Stimulated activated CD8-positive, alpha-beta memory T cell treated with anti-CD3 and anti-CD28 coated beads, Interleukin-15, amount 100 ng/mL, for 1 hour (primary cell): ENCODE measurements around the gene TALDO1.
A peak's percentile ranks its signal among the peaks of the same experiment; 100 is the strongest.

Experiments used
- DNase-seq: peaks from one replicate; pipeline ENCODE4 v3.0.0-alpha.2; 2020; ENCODE audit warnings: low read depth

The TALDO1 gene

GRCh38 chr11:787084-787675 is 39.9 kb downstream of the TALDO1 start:
- DNase-seq: no peak

DNA sequence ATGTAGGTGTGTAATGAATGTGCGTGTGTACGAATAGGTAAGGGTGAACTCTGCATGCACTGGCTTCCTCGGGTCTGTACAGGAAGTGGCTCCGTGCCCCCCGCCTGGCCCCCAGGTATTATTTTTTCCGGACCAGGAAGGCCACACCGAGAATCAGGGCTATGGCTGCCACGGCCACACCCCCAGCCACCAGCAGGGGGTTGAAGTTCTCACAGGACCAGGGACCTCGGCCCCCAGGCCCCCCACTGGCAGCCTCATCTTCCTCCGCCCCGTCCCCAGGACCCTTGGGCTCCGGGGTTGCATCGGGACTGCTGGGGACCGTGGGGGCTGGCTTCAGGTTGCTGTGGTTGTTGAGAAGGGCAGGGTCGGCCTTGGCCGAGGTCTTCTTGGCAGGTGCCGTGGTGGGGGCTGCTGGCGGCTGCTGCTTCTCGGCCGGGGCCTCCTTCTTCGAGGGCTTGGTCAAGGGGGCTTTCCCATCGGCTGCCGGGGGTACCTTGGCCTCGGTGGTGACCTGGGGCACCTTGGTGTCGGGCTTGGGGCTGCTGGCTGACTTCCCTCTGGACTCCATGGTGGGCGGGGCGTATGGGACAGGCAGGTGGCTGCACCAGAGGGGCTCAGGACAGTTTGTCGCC is 40.9 kb downstream of the TALDO1 start:
- no peak for DNase-seq

DNA sequence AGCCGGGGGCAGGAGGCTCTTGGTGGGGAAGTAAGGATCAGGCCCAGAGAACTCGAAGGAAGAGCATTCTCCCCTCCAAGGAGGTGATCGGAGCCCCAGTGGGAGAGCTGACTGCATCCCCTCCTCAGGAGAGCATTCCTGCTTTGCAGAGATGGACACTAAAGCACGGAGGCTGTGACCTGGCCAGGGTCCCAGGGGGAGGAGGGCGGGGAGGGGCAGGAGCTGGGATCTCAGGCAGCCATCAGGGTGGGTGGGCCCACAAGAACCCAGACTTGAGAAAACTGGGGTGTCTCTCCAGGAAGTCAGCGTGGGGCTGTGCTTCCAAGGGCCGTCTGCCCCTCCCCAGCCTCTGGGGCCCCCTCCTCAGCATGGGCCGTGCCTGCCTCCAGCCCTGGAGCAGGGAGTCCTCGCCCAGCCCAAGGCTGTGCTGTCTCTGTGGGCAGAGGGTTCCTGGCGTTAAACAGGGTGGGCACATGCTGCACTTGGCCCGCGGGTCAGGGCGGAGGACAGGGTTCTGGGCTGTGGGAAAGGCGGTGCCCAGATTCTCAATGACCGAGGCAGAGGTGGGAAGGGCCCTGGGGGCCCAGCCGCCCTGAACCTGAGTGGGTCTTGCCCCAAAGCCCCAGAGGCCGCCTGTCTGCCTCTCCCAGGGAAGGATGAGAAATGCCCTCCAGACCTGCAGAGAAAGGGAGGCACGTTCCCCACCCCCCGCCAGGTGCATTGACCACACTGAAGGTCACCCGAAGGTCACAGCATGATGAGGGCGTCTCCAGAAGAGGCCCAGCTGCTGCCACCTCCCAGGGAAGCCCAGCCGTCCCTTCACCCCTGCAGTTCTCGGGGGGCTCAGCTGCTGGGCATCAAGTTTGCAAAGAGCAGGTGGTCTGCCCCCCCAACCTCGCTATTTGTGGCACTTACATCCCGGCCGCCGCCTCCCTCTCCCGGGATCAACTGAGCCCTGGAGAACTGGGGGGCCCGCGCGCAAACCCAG is 42.0 kb downstream of the TALDO1 start:
- DNase-seq: no peak

- DNase-seq: no peak
These were observed 42.7 kb downstream of the TALDO1 start, which contains the start of gene CEND1 for GRCh38 chr11:789943-790342. CEND1 (minus strand) TSS chr11:790090; CDS start chr11:788576, 1,514 bp downstream.

DNA sequence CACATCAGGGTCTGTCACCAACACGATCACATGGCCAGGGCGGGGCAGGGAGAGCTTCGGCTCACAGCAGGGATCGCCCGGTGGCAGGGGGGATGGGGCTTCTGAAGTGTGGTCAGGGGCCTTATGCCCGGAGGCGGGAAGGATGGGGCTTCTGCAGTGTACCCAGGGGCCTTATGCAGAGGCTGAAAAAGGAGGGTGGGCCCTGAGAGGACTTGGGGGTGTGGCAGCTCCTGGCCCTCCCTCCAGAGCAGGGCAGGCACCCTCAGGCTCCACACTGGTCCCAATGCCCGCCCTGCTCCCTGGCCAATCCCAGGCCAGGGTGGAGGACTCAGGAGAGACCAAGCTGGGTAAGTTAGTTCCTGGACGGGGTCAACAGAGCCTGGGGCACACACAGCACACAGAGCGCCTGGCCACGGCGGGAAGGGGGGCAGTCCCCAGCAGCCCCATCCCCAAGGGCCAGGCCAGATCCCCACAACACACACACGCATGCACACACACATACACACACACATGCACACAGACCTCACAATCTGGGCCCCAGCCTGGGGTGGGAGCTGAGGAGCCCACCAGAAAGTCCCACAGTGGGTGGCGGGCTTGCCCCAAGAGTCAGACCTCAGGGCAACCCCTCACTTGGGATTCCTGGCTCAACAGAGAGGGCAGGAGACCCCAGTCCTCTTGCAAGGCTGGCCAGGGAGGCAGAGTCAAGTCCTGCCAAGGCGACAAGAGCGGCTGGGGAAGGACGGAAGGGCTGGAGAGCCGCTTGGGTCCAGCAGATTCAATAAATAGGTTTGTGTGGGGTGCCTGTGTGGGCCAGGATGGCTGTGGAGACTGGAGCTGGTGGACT is 43.7 kb downstream of the TALDO1 start:
- no peak for DNase-seq

DNA sequence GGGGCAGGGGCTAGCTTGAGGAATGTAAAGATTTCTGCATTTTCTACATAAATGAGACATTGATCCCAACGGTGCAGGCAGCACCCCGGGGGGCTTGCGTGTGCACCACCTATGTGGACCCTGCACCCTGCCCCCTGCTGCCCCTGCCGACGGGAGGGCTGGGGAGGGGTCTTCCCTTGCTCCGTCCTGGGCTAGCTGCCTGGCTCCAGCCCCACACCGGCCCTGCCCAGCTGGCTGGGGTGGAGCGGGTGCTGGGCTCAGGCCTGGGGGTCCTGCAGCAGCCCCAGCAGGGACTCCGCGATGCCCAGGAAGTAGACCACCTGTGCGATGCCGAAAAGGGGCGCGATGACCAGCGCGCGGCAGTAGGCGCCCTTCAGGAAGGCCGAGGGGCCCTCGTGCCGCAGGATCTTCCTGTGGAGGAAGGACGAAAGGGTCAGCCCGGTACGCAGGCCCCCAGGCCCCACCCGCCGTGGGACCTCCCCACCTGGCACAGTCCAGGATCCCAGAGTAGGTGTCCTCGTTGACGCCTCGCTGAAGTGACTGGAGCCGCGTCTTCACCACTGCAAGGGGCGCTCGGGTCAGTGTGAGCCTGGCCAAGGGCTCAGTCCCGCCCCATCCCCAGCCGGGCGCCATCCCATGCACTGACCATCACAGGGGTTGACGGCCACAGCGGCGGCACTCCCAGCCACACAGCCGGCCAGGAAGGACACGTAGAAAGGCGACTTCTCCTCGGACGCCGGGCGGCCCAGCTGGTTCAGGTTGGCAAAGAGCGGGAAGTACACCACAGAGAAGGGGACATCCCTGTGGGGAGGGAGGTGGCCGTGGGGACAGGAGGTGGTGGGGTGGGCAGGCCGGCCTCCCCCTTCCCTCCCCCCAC is 44.6 kb downstream of the TALDO1 start:
- no peak for DNase-seq

- DNase-seq: no peak
These were observed 45.2 kb downstream of the TALDO1 start for GRCh38 chr11:792535-792821.

- DNase-seq: no peak
These were observed 45.6 kb downstream of the TALDO1 start for GRCh38 chr11:792873-793272.

- DNase-seq: no peak
These were observed 46.3 kb downstream of the TALDO1 start for GRCh38 chr11:793556-793955.

GRCh38 chr11:794013-794765 is 46.9 kb downstream of the TALDO1 start:
- DNase-seq: no peak

- DNase-seq: no peak
These were observed 47.7 kb downstream of the TALDO1 start for GRCh38 chr11:794766-795633.

DNA sequence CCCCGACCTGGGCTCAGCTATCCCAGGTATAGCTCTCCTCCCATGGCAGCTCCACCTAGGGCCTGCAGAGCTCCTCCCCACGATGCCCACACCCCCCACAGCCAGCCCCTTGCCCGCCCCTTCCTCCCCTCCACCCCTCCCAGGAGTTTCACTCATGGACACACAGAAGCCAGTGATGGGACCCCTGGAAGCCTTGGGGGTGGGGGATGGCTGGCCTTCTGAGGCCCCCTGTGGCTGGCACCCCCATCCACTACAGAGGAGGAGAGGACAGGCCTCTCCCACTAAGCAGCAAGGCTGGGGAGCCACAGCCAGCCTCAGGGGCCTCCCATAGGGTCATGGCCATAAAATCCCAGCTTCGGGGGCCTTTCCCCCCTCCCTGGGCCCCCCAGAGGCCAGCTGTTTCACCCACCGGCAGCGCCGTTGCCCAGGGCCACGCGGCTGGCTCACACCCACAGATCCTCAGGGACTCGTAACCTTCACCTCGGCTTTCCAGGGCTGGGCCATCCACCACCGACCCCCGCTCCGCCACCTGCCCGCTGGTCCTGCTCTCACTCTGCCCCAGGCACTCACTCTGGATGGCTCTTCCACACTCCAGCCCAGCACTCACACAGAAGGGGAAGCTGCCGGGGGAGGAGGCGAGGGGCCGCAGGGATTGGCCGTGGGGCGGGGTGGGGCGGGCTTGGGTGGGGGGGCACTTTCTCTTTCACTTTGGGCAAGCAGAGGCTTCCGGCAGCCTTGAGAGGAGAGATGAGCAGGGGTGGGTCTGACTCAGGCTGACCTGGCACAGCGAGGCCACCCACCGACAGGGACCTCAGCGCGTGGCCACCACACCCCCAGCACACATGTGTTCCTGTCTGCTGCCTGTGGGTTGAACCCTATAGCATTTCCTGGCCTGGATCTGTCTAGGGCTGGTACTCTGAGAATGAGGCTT is 48.6 kb downstream of the TALDO1 start:
- peak; percentile 29 for DNase-seq

- DNase-seq: no peak
These were observed 49.5 kb downstream of the TALDO1 start for GRCh38 chr11:796565-797295.

DNA sequence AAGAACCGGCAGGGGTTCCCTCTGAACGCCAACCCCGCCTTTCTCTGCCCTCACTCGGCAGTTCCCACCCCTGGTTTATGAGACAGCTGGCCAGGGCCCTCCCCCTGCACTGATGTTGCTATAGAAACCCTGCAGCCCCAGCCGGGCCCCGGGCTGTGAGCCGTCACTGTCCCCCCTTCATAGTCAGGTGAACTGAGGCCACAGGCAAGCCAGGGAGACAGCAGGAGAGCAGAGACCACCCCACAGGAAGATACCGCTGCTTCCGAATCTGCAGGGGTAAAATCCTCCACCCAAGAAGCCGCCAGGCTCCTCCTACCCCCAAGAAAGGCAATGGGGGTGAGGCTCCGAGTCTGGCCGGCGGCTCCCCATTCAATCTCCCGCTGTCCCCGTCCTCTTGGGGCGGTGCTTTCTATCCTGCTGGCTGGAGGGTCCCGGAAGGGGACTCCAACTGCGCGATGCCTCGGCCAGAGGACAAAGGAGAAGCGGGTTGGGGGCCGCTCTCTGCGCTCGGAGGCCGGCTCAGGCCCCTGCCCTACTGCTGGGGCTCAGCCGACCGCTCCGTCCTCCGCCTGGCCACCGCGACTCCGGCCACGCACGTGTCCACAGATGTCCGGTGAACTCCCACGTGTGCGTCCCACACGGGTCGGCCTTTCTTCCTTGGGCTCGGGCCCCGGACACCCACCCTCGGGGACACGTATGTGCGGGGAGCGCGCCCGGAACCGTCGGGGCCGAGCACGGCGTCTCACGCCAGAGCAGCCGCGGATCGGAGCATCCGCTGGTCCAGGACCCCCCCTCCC is 50.2 kb downstream of the TALDO1 start:
- peak; percentile 42 for DNase-seq

GRCh38 chr11:798093-798713 is 50.9 kb downstream of the TALDO1 start, which contains the start of gene SLC25A22:
SLC25A22 (minus strand) TSS chr11:798281; CDS start chr11:795006, 3,275 bp downstream.
- DNase-seq: peak; percentile 64
